Hematopoietic multipotent progenitor cell treated with erythropoietin and hydrocortisone succinate and interleukin-3 and kit ligand, for 4 days (in vitro differentiated cells): ENCODE data around the gene INTS1.
A peak's percentile ranks its signal among the peaks of the same experiment; 100 is the strongest.

Experiments
- DNase-seq: peaks from one replicate; pipeline ENCODE4 v3.0.0-alpha.2; 2015

The INTS1 gene

GRCh38 chr7:1542841-1543747, 38.9 kb upstream of the INTS1 start:
- DNase-seq: no peak

GRCh38 chr7:1542329-1542728, 38.1 kb upstream of the INTS1 start:
- DNase-seq: no peak

- DNase-seq: no peak
Observed at GRCh38 chr7:1541431-1542162, 37.4 kb upstream of the INTS1 start.

- no peak for DNase-seq
Observed at GRCh38 chr7:1540776-1541271, 36.6 kb upstream of the INTS1 start.

- DNase-seq: no peak
Observed at GRCh38 chr7:1539882-1540775, 35.9 kb upstream of the INTS1 start.

GRCh38 chr7:1539181-1539881, 35.1 kb upstream of the INTS1 start:
- DNase-seq: no peak

- no peak for DNase-seq
Observed at GRCh38 chr7:1538544-1539180, 34.5 kb upstream of the INTS1 start.

- DNase-seq: peak; percentile 83
Observed at GRCh38 chr7:1537535-1538412, 33.6 kb upstream of the INTS1 start.

- DNase-seq: no peak
Observed at GRCh38 chr7:1536743-1537534, 32.8 kb upstream of the INTS1 start.

GRCh38 chr7:1536455-1536742, 32.2 kb upstream of the INTS1 start:
- DNase-seq: no peak

- DNase-seq: no peak
Observed at GRCh38 chr7:1535701-1536454, 31.7 kb upstream of the INTS1 start.

- no peak for DNase-seq
Observed at GRCh38 chr7:1535100-1535458, 30.9 kb upstream of the INTS1 start.

GRCh38 chr7:1534330-1535099, 30.3 kb upstream of the INTS1 start:
- no peak for DNase-seq

GRCh38 chr7:1533547-1534329, 29.5 kb upstream of the INTS1 start:
- DNase-seq: peak; percentile 64

- no peak for DNase-seq
Observed at GRCh38 chr7:1533255-1533546, 29.0 kb upstream of the INTS1 start.

- DNase-seq: peak; percentile 80
Observed at GRCh38 chr7:1532456-1533254, 28.5 kb upstream of the INTS1 start.

- DNase-seq: no peak
Observed at GRCh38 chr7:1531979-1532455, 27.8 kb upstream of the INTS1 start.
